T-helper 1 cell (primary cell): Measurements from ENCODE around the gene CLCN1.

Experiments
- DNase-seq, 5 donors: peaks; one replicate each; pipeline ENCODE4 v3.0.0-alpha.2; 2012 to 2020

The CLCN1 gene

DNA sequence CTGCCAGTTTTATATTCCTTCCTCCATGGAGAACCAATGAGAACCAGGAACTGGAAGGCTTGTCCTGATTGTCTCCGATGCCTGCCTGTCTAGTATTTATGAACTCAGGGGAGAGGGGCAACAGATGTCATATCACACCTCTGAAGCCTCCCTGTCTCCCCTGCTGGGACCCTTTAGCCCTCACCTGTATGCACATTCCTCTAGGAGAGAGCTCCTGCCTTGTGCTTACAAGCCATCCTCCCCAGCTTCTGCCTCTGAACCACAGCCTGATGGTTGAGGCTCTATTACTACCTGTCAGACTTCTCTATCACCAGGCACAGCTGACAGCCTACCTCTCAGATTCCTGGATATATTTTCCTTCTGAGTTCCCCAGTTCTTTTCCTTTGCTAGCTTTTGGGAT lies 52.5 kb downstream of the CLCN1 start:
- DNase-seq: no peak

DNA sequence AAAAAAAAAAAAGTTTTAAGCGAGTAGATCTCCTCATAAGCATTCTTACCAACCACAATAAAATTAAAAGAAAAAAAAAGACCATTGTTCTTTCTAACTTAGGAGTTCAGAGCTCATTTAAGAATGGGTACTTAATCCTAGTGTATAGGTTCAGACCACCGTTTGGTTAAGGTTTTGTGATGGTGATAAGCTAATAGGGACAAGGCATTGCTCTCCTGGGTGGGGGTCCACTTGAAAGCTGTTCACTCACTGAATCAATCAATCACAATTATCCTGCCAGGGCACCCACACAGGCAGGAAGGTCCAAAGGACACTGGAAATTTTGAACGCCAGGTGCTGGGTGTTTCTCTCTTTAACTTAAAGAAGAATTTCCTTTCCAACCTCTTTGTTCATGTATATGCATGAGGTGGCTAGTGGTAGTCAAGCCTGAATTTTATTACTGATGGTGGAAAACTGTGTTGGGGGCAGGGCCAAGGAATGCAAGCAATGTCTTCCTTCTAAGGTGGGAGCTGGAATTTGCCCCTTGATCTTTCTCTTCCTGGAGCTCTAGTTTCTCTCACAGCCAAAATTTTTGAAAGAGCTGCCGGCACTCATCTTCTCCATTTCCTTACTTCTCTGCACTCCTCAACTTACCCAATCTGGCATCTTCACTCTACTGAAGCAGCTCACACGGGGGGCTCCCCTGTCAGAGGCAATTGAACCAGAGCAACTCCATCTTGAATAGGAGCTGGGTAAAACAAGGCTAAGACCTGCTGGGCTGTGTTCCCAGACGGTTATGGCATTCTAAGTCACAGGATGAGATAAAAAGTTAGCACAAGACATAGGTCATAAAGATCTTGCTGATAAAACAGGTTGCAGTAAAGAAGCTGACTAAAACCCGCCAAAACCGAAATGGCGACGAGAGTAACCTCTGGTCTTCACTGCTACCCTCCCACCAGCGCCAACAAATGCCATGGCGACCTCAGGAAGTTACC lies 54.1 kb downstream of the CLCN1 start:
- no peak for DNase-seq

DNA sequence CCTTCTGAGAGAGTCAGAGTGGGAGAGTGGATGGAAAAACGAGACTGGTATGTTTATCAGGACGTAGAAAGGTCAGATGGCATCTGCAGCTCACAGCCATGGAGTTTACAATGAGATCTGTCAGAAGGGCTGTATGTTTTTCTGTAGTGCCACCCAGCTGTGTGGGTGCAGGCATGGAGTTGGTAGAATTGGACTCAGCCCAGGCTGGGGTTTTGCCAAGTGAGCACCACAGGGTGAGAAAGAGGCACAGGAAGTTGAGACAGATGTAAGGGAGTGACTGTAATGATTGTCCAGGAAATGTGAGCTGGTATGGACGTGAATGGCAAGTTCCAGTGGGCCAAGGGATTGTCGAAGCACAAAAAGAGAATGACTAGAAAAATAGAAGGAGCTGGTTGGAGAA lies 56.2 kb downstream of the CLCN1 start:
- DNase-seq: peak in 2 of 5 donors; percentile 32 to 78

GRCh38 chr7:143373255-143373794 lies 57.4 kb downstream of the CLCN1 start:
- DNase-seq: no peak

- no peak for DNase-seq
Observed at GRCh38 chr7:143374561-143374960, 58.6 kb downstream of the CLCN1 start.

GRCh38 chr7:143375298-143376034 lies 59.6 kb downstream of the CLCN1 start:
- DNase-seq: peak in 2 of 5 donors; percentile 15 to 81

DNA sequence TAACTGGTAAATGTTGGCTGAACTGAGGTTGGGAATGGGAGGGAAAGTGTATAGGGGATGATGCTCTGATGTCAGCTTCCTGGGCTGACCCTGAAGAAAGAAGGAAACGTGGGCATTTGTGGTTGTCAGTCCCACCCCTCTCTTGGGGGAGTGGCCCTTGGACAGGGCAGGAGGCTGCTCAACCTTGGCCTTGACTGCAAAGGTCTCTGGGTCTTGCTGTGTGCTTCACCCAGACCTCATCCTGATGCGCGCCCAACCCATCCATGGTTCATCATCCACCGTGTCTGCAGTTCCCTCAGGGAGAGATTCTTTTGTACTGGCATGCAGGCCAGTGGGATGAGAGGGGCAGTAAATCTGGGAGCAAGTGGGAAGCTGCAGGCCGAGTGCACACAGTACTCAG lies 60.5 kb downstream of the CLCN1 start:
- no peak for DNase-seq

- peak in 1 of 5 donors; percentile 51 for DNase-seq
Observed at GRCh38 chr7:143379611-143380259, 63.8 kb downstream of the CLCN1 start.

DNA sequence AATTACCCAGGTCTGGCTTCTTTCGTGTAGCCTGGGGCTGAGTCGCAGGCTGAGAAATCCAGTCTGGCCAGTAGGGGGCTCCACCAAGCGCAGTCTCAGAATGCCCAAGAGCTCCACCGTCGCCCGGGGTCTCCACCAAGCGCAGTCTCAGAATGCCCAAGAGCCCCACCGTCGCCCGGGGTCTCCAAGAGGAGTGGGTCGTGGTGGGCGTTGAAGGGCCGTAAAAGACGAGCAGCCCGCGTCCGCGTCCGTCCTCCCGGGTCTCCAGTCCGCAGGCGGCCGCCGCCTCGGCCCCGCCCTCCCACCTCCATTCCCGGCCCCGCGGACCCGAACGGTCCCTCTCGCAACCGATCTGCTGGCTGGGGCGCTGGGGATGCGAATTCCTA lies 64.3 kb downstream of the CLCN1 start:
- peak; percentile 54 to 86 (median 76) for DNase-seq

- peak; percentile 74 to 92 (median 77) for DNase-seq
Observed at GRCh38 chr7:143380646-143381426, 64.9 kb downstream of the CLCN1 start, which contains the start of gene ZYX. Gene ZYX, plus strand, starts transcription at chr7:143381345. Its CDS starts 227 bp downstream, at chr7:143381572.

DNA sequence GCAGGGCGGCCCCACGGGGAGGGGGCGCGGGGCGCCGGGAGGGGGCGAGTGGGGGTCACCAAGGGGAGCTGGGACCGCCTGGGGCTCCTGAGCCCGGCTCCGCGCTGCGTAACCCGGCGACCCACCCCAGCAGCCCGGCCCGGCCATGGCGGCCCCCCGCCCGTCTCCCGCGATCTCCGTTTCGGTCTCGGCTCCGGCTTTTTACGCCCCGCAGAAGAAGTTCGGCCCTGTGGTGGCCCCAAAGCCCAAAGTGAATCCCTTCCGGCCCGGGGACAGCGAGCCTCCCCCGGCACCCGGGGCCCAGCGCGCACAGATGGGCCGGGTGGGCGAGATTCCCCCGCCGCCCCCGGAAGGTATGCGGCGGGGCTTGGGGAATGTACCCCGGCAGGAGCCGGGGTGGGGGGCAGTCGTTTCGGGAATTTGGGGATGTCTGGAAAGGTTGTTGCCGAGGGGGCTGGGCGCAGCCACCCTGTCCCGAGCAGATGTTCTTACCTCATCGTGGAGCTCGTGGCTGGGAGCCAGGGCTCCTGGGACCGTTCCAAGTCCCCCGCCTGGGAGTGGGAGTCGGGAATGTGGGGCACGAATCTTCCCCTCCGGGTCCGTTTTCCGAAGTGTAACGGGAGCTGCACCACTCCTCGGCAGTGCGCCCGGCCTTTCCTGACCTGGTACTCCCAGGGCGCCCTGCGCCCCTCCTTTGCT lies 65.7 kb downstream of the CLCN1 start:
- DNase-seq: no peak

GRCh38 chr7:143382126-143382790 lies 66.3 kb downstream of the CLCN1 start:
- no peak for DNase-seq

DNA sequence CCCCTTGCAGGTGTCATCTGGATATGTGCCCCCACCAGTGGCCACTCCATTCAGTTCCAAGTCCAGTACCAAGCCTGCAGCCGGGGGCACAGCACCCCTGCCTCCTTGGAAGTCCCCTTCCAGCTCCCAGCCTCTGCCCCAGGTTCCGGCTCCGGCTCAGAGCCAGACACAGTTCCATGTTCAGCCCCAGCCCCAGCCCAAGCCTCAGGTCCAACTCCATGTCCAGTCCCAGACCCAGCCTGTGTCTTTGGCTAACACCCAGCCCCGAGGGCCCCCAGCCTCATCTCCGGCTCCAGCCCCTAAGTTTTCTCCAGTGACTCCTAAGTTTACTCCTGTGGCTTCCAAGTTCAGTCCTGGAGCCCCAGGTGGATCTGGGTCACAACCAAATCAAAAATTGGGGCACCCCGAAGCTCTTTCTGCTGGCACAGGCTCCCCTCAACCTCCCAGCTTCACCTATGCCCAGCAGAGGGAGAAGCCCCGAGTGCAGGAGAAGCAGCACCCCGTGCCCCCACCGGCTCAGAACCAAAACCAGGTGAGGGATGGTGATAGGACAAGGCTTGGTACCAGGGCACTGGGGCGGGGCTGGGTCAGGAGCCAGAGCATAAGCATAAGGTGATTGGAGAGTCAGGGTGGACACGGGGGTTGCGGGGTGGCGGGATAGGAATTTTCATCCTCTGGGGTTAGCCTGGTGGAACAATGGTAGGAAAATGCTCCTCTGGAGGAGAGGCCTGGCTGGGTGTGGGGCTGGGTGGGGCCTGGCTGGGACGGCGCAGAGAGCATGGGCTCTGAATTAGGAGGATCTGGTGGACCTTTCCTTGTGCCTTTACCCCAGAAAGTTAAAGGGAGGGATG lies 67.1 kb downstream of the CLCN1 start:
- no peak for DNase-seq

DNA sequence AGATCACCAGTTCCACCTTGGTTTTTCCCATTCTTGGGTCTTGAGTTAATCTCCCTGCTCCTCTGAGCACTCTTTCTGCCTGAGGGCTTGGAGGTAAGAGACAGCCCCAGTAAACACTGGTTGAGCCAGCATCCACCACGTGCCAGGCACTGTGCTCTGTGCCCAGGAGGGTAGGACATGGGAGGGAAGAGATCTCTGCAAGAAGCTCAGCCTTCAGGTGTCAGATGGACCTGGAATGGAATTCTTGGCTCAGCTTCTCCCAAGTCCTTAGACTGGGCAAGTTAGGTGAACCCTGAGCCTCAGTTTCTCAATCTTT lies 67.7 kb downstream of the CLCN1 start:
- DNase-seq: no peak

DNA sequence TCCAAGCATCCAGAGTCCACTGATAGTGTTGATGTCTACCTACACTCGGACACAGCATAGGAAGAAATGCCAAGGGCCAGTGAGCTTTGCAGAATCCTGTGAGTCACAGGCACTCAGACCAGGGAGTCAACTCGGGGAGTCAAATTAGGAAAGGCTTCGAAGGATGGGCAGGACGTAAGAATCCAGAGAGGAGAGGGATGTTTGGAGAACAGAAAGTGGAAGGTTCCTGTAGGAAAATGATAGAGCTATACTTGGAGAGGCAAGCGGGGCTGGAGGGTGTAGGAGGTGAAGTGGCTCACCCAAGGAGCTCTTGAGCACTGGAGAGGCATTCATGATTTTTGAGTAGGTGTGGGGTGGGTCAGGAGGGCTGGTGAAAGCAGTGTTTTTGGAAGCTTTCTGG lies 68.2 kb downstream of the CLCN1 start:
- no peak for DNase-seq

DNA sequence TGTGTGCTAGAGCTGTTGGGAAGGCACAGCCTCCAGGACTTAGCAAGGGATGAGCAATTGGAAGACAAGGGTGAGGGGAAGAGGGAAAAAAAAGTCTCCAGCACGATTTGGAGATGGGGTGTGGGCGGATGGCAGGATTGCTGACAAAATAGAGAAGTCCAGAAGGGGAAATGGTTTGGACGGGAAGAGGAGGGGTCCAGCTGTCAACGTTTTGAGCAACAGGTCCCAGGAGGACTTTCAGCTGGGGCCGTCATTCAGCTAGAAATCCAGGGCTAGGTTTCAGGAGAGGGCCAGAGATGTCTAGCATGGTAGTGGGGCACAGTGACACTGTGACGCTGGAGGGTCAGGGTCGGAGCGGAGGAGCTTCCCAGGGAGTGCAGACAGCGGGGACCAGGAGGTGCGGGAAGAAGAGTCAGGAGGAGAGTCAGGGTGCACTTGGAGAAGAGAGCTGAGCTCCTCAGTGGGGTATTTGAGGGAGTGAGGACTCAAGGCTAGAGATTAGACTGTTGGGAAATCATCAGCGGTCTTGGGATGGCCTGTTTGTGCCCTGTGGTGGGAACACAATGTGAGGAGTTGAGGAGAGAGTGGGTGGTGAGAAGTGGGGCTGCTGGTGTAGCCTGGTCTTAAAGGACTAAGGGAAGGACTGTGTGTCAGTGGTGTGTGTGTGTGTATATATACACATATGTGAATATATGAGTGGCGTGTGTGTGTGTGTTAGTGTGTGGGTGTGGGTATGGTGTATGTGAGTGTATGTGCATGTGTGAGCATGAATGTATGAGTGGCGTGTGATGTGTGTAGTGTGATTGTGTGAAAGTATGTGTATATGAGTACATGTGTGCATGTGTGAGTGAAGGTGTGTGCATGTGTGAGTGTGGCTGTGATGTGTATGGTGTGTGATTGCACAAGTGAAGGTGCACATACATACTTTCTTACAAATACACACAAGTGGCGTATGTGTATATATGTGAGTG lies 69.0 kb downstream of the CLCN1 start:
- no peak for DNase-seq

DNA sequence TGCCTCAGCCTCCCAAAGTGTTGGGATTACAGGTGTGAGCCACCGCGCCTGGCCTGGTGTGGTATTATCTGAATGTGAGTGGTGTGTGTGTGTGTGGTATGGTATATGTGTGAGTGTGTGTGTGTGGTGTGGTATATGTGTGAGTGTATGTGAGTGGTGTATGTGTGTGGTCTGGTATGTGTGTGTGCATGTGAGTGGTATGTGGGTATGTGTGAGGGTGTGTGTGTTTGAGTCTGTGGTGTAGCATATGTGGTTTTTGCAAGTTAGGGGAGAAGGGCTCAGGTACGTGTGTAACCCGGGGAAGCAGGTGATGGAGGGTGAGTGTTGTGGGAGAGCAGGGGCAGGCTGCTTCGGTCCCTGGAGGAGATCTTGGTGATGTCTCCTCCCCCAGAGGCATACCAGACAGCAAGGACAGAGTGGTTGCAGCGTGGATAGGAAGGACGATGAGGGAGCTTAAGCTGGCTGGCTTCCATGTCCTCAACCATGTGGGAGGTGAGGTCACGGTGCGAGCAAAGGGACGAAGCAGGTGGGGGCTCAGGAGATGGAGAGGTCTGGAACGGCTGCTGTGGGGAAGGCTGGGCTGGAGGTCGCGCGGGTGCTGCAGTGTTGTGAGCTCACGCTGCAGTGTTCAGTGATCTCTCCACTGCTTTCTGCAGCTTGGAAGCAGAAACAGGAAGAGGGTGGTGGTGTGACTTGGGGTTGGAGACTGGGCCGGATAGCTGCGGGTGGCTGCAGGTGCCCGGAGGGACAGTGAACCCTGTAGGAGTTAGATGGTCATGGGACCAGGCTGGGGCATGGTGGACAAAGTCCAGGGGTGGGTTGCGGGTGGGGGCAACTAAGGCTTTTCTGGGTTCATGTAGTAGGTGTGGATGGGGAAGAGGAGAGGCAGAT lies 70.2 kb downstream of the CLCN1 start:
- DNase-seq: peak in 2 of 5 donors; percentile 31 to 65
